Effector memory CD4-positive, alpha-beta T cell (primary cell): ENCODE data around the gene DIPK1A.

Experiments used
- DNase-seq, 3 donors: peaks; one replicate each; pipeline ENCODE4 v3.0.0-alpha.2; 2020
- H3K27ac ChIP-seq: 2 replicates; pipeline ENCODE4 v1.7.0; 2013; ENCODE audit warnings: mild to moderate bottlenecking, low read length, moderate library complexity; ENCODE audit not compliant: insufficient read depth, poor library complexity, severe bottlenecking
- H3K27me3 ChIP-seq: replicated peaks from 2 replicates; pipeline ENCODE4 v1.7.0; 2013; ENCODE audit warnings: mild to moderate bottlenecking, low read length; ENCODE audit not compliant: insufficient read depth, control insufficient read depth, poor library complexity, severe bottlenecking
- H3K36me3 ChIP-seq: 2 replicates; pipeline ENCODE4 v1.7.0; 2013; ENCODE audit warnings: mild to moderate bottlenecking, low read length, moderate library complexity; ENCODE audit not compliant: control insufficient read depth, insufficient read depth
- H3K4me1 ChIP-seq: 2 replicates; pipeline ENCODE4 v1.7.0; 2013; ENCODE audit warnings: low read length, mild to moderate bottlenecking; ENCODE audit not compliant: control insufficient read depth, insufficient read depth, poor library complexity, severe bottlenecking
- H3K4me3 ChIP-seq: 2 replicates; pipeline ENCODE4 v1.7.0; 2013; ENCODE audit warnings: low read length, low read depth, mild to moderate bottlenecking; ENCODE audit not compliant: insufficient read depth, poor library complexity, severe bottlenecking
- H3K9me3 ChIP-seq: 2 replicates; pipeline ENCODE4 v1.7.0; 2013; ENCODE audit warnings: mild to moderate bottlenecking, low read length, moderate library complexity; ENCODE audit not compliant: control insufficient read depth

DIPK1A gene

DNA sequence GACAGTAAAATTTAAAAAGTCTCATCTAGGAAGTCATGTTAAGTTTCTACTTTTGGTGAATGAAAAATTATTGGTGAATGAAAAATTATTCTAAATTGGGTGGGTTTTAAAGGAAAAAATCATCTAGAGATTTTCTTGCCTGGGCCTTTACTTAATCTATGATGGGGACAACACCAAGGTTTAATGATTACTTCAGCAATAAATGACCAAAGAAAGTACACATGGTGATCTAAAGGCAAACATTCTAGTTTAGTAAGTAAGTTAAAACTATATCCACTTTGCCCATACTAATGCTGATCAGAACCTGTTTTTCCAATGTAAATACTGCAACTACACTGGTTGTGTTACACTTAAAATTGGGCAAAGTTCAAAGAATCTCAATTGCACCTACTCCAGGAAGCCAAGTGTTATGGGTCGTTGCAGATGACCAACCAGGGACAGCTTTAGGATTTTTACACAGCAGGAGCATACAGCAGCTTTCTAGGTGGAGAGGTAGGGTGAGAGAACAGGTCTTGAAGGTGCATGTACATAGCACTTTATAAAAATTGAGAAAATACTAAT, 144.0 kb downstream of the DIPK1A start:
- Histone ChIP-seq H3K27ac (no peak overlapping the region), H3K36me3 (no peaks in the 10 kb centered on the region), H3K4me1 (no peaks in the 10 kb centered on the region), H3K4me3 (no peak overlapping the region), H3K9me3 (no peaks in the 10 kb centered on the region), H3K27me3 (no peaks in the 10 kb centered on the region)
- no peak for DNase-seq

DNA sequence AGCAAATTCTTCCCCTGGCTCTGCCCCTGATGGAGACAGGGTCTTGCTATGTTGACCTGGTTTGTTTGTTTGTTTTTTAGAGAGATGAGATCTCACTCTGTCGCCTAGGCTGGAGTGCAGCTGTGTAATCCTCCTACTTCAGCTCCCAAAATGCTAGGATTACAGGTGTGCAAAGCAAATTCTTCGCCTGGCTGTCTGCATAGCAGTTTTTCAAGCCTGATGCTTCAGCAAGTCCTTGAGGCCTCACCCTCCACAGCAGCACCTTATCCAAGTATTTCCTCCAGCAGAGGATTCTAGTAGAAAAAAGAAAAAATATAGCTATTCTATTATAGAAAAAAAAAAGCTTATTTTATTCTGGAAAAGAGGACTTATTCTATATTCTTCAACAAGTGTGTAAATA, 144.5 kb downstream of the DIPK1A start:
- Histone ChIP-seq H3K4me1 (no peaks in the 10 kb centered on the region), H3K9me3 (no peaks in the 10 kb centered on the region), H3K27ac (no peak overlapping the region), H3K27me3 (no peaks in the 10 kb centered on the region), H3K4me3 (no peak overlapping the region), H3K36me3 (no peaks in the 10 kb centered on the region)
- no peak for DNase-seq

DNA sequence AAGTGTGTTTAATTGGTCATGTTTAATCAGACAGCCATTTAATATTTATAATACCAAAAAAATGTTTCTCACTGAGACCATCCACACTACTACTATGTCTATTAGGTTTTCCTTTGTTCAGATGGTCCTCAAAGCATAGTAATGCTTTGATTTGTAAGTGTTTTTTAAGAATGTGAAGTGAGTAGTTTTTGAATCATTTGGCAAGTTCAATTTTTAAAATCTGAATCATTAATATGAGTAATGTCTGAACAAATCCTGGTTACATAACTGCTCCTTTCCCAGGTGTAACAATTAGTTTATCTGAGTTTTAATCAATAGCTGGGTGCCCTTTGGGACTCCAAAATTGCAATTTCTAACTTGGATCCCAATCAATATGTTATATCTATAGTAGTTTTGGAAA, 152.9 kb downstream of the DIPK1A start:
- Histone ChIP-seq H3K4me3 (no peak overlapping the region), H3K27me3 (no peaks in the 10 kb centered on the region), H3K4me1 (no peaks in the 10 kb centered on the region), H3K36me3 (no peaks in the 10 kb centered on the region), H3K27ac (no peak overlapping the region), H3K9me3 (no peaks in the 10 kb centered on the region)
- no peak for DNase-seq

DNA sequence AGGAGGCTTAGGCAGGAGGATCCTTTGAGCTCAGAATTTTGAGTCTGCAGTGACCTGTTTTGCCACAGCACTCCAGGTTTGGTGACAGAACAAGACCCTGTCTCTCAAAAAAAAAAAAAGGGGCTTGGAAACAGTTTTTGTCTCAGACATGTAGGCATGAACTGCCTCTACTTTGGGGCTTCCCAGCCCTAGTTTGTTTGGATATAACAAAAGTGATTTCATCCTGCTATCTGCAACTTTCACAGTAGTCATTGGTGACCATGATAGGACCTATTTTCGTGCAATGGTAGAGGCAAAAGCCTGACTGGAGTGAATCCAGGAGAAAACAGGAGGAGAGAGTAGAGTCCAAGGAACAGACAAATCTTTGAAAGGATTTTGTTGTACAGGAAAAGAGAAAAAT, 156.0 kb downstream of the DIPK1A start:
- Histone ChIP-seq H3K36me3 (no peaks in the 10 kb centered on the region), H3K4me1 (no peaks in the 10 kb centered on the region), H3K27ac (no peak overlapping the region), H3K27me3 (no peaks in the 10 kb centered on the region), H3K4me3 (no peak overlapping the region), H3K9me3 (no peaks in the 10 kb centered on the region)
- no peak for DNase-seq

DNA sequence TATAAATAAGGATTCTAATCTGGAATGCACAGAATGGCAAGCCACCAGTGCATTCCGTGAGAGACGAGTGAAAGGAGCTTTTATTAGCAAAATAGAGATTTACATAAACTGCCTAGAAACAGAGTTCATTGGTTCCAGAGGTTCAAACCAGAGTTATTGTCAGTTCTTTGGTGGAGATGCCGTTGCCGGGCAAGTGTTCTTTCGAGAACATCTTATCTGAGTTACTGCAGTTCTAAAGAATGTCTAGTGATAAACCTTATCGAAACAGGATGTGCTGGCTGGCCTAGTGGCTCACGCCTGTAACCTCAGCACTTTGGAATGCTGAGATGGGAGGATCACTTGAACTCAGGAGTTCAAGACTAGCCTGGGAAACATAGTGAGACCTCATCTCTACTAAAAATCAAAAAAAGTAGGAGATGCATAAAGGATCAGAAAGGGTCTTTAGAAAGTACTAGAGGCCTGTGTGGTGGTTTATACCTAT, 156.5 kb downstream of the DIPK1A start:
- Histone ChIP-seq H3K9me3 (no peaks in the 10 kb centered on the region), H3K27me3 (no peaks in the 10 kb centered on the region), H3K4me3 (no peak overlapping the region), H3K27ac (no peak overlapping the region), H3K4me1 (no peaks in the 10 kb centered on the region), H3K36me3 (no peaks in the 10 kb centered on the region)
- no peak for DNase-seq

DNA sequence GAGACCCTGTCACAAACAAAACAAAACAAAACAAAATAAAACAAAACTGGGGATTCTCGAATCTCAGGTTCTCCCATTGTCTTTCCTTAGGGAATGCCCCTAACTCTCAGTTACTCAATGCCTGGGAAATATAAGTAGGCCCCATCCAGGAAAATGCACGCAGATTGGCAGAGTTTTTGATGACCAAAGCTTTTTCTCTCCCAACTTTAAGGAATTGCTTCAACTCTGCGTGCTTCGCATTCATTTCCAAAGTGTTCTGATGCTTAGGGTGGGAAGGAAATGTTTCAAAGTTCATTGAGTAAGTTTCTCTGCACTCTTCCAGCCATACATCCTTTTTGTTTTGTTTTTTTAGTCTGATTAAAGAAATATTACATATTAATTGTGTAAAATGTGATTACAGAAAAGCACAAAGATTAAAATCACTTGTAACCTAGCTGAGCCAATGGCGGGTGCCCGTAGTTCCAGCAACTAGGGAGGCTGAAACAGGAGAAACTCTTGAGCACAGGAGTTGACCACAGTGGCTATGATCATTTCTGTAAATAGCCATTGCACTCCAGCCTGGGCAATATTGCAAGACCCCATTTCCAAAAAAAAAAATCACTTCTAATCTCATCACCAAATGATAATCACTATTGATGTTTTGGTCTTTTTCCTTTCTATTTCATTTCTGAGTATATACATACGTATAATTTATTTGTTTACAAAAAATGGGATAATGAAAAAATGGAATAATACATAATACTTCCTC, 157.9 kb downstream of the DIPK1A start:
- Histone ChIP-seq H3K36me3 (no peaks in the 10 kb centered on the region), H3K27ac (no peak overlapping the region), H3K4me1 (no peaks in the 10 kb centered on the region), H3K9me3 (no peaks in the 10 kb centered on the region), H3K27me3 (no peaks in the 10 kb centered on the region), H3K4me3 (no peak overlapping the region)
- DNase-seq: no peak

DNA sequence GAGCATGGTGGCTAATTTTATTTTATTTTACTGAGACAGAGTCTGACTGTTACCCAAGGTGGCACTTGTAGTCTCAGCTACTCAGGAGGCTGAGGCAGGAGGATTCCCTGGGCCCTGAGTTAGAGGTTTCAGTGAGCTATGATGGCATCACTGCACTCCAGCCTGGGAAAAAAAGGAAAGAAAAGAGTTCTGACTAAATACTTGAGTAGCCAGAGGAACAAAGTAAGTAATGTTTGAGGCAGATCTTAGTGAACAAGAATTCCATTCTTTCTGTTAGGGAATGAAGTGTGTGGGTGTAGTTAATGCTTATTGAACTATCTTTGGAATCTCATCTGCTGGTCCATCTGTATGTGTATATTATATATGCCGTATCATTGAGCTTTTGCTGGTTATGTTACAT, 163.3 kb downstream of the DIPK1A start:
- H3K4me3 ChIP-seq: no peak overlapping the region
- H3K4me1 ChIP-seq: no peaks in the 10 kb centered on the region
- H3K9me3 ChIP-seq: no peaks in the 10 kb centered on the region
- no peak for DNase-seq
- no peak overlapping the region for H3K27ac ChIP-seq
- no peaks in the 10 kb centered on the region for H3K36me3 ChIP-seq
- H3K27me3 ChIP-seq: no peaks in the 10 kb centered on the region

DNA sequence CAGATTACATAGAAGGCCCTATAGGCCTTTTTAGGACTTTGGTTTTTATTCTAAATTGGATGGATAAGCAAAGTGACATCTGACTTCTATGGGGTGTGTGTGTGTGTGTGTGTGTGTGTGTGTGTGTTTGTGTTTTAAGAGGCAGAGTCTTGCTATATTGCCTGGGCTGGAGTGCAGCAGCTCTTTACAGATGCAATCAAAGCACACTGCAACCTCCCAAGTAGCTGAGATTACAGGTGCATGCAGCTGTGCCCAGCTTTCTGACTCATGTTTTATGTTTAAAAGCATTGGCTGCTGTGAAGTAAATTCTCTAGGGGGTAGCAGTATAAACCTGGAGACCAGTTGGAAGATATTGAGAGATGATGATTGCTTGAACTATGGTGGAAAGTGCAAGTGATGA, 164.0 kb downstream of the DIPK1A start:
- H3K4me1 ChIP-seq: no peaks in the 10 kb centered on the region
- DNase-seq: no peak
- H3K27me3 ChIP-seq: no peaks in the 10 kb centered on the region
- H3K4me3 ChIP-seq: no peak overlapping the region
- H3K36me3 ChIP-seq: no peaks in the 10 kb centered on the region
- H3K27ac ChIP-seq: no peak overlapping the region
- no peaks in the 10 kb centered on the region for H3K9me3 ChIP-seq

DNA sequence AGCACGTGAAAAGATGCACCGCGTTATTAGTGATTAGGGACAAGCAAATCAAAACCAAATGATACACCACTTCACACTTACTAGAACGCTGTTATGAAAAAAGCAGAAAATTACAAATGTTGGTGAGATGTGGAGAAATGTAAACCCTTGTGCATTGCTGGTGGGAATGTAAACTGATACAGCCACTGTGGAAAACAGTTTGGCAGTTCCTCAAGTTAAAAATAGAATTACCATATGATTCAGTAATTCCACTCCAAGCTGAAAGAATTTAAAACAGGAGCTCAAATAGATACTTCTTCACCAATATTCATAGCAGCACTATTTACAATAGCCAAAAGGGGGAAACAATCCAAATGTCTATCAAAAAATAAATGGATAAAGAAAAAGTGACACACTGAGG, 166.1 kb downstream of the DIPK1A start:
- Histone ChIP-seq H3K4me1 (no peaks in the 10 kb centered on the region), H3K27me3 (no peaks in the 10 kb centered on the region), H3K4me3 (no peak overlapping the region), H3K9me3 (no peaks in the 10 kb centered on the region), H3K36me3 (no peaks in the 10 kb centered on the region), H3K27ac (no peak overlapping the region)
- no peak for DNase-seq

DNA sequence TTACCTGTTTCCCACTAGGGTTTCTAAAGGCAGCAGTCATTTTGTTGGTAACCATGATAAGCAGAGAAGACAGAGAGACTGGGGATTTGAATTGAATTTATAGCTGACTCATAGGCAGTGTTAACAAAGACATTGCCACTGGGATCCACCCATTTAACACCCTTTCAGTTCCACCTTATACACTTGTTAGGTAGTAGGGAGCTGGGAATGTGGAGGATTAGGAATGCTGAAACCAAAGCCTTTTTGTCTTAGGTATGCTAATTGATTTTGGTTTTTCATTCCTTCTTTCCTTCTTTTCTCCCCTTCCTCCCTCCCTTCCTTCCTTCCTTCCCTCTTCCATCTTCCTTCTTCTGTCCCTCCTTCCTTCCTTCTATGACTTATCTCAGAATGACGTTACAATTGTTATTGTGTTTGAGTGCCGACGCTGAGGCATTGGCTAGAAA, 168.9 kb downstream of the DIPK1A start:
- DNase-seq: no peak
- no peaks in the 10 kb centered on the region for H3K27me3 ChIP-seq

More for the DNA sequence above, 168.9 kb downstream of the DIPK1A start:
- no peaks in the 10 kb centered on the region for H3K9me3 ChIP-seq
- no peak overlapping the region for H3K27ac ChIP-seq
- no peaks in the 10 kb centered on the region for H3K4me1 ChIP-seq
- H3K4me3 ChIP-seq: no peak overlapping the region
- H3K36me3 ChIP-seq: no peaks in the 10 kb centered on the region
